NCI-H1092 treated with DMSO at 0.1 percent for 48 hours (cell line): ENCODE data around the gene KCNK6.
"Not testable (repeated sequence)": the region's sequence is repeated elsewhere in the genome, so short reads cannot be mapped to it uniquely, and the experiment has no call there.

Source experiments
- DNase-seq: peaks from one replicate; lab custom pipeline; 2025; lab: John Stamatoyannopoulos, UW

KCNK6 gene

DNA sequence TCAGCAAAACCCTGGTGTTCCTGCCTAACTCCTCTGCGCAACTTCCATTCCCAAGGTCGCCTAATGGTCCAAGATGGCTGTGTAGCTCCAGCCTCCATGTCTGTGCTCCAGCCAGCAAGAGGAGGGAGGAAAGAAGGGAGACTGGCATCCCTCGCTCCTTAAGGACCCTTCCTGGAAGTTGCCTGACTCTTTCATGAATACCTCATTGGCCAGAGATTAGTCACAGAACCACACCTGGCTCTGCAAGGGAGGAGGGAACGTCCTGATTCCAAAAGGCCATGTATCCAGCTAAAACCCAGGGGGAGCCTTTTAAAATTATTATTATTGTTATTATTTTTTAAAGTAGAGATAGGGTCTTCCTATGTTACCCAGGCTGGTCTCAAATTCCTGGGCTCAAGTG is 4.8 kb downstream of the KCNK6 start:
- no peak for DNase-seq

- DNase-seq = no peak
Observed at GRCh38 chr19:38326591-38326990, 6.9 kb downstream of the KCNK6 start.

GRCh38 chr19:38329651-38330050 is 10.0 kb downstream of the KCNK6 start:
- no peak for DNase-seq

- DNase-seq = no peak
Observed at GRCh38 chr19:38331728-38332127, 12.1 kb downstream of the KCNK6 start.

DNA sequence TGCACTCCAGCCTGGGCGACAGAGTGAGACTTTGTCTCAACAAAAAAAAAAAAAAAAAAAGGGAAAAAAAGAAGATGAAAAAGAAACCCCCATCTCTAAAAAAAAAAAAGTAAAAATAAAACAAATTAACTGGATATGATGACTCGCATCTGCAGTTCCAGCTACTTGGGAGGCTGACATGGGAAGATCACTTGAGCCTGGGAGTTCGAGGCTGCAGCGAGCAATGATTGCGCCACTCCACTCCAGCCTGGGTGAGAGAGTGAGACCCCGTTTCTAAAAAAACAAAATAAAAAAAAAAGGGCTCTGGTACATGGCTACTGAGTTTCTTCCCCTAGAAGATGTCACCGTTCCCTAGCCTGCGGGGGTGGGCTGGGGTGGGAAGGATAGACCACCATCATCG is 13.6 kb downstream of the KCNK6 start:
- DNase-seq = no peak

GRCh38 chr19:38335949-38336637 is 16.4 kb downstream of the KCNK6 start:
- peak; percentile 83 for DNase-seq

- peak; percentile 78 for DNase-seq
Observed at GRCh38 chr19:38336638-38337359, 17.2 kb downstream of the KCNK6 start.

DNA sequence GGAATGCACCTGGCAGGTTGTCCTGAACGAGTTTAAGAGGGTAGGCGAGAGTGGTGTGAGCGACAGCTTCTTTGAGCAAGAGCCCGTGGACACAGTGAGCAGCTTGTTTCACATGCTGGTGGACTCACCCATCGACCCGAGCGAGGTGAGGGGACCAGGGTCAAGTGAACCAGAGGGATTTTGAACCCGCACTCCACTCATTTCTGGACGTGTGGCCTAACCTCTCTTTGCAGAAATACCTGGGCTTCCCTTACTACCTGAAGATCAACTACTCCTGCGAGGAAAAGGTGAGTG is 17.7 kb downstream of the KCNK6 start:
- no peak for DNase-seq

DNA sequence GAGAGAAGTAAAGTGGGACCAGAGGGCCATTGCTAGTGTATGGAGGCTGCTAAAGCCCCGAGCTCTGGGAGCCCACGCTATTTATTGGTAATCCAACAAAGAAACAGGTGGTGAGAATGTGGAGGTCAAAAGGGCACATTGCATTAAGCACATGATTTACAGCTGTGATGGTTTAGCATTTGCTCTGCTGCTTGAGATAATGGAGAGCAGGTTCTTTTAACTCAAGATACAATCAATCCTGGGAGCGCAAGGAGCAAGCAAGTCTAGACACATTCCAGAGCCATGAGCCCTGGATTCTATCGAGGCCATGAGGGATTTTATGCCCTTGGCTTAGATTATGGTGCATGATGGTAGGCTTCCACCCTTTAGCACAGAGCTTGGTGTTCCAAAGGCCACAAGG is 19.4 kb downstream of the KCNK6 start:
- not testable (repeated sequence) for DNase-seq

DNA sequence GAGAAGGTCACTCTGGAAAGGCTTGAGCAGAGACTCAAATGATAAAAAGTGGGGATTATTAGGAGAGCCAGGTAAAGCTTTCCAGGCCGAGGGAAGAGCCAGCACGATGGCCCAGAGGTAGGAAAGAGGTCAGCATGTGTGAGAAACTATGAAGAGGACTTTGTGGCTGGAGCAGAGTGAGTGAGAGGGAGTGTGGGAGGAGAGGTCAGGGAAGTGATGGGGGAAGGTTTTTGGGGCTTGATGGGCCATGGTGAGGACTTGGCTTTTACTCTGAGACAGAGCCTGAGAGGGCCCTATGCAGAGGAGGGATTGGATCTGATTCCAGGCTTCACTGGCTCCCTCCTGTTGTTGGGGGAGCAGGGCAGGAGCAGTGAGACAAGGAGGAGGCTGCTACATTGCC is 21.3 kb downstream of the KCNK6 start:
- DNase-seq = no peak

GRCh38 chr19:38346837-38347236 is 27.2 kb downstream of the KCNK6 start:
- no peak for DNase-seq

GRCh38 chr19:38350883-38351282 is 31.2 kb downstream of the KCNK6 start:
- DNase-seq = no peak

DNA sequence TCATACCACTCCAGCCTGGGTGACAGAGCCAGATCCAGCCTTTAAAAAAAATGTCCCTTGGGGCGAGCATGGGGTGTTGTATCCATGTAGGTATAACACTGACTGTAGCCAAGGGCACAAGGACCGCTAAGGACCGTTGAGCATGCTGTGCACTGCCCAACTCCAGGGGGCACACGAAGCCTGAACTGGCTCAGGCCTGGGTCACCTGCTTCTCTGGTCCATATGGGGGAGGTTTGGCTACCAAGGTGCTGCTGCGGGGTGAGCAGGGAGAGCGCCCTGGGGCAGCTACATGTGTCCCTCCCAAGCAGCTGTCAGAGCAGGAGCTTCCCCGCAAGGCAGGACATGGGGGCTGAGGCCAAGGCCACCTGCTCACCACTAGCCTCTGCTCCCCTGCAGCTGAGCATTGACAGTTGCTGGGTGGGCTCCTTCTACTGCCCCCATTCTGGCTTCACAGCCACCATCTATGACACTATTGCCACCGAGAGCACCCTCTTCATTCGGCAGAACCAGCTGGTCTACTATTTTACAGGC is 32.3 kb downstream of the KCNK6 start:
- DNase-seq = no peak

GRCh38 chr19:38352611-38353010 is 33.0 kb downstream of the KCNK6 start:
- no peak for DNase-seq

GRCh38 chr19:38355728-38356725 is 36.4 kb downstream of the KCNK6 start:
- no peak for DNase-seq

DNA sequence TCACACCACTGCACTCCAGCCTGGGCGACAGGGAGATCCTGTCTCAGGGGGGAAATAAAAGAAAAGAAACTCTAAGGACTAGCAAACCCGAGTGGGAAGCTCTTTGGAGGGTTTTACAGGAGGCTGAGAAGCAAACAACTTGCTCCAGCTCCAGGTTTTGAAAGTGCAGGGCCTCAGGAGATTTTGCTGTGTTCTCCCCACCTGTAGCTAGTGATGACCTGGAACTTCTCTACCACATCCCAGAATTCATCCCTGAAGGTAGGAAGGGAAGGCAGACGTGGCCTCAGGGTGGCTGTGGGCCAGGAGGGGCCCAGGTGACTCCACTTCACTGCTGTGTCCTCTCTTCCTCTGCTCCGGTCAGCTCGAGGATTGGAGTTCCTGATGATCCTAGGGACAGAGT is 38.4 kb downstream of the KCNK6 start:
- no peak for DNase-seq

- no peak for DNase-seq
Observed at GRCh38 chr19:38359242-38360021, 39.8 kb downstream of the KCNK6 start.

GRCh38 chr19:38360351-38360750 is 40.7 kb downstream of the KCNK6 start:
- DNase-seq = no peak

- no peak for DNase-seq
Observed at GRCh38 chr19:38360839-38361631, 41.4 kb downstream of the KCNK6 start.

GRCh38 chr19:38361633-38362075 is 42.0 kb downstream of the KCNK6 start:
- DNase-seq = peak; percentile 40
